GM19468 (cell line): ENCODE measurements around the gene BAG1.

Experiments used
- ATAC-seq: cut with Tn5 transposase; IDR thresholded peaks from one replicate; pipeline ENCODE4 v1.9.1; 2021; ENCODE audit warnings: mild to moderate bottlenecking, moderate library complexity, moderate number of reproducible peaks; ENCODE audit not compliant: unreplicated experiment; ENCODE audit errors: extremely low read depth

Gene BAG1

GRCh38 chr9:33285502-33285901, 21.0 kb upstream of the BAG1 start:
- no peak for ATAC-seq

GRCh38 chr9:33277484-33277883, 13.0 kb upstream of the BAG1 start:
- no peak for ATAC-seq

DNA sequence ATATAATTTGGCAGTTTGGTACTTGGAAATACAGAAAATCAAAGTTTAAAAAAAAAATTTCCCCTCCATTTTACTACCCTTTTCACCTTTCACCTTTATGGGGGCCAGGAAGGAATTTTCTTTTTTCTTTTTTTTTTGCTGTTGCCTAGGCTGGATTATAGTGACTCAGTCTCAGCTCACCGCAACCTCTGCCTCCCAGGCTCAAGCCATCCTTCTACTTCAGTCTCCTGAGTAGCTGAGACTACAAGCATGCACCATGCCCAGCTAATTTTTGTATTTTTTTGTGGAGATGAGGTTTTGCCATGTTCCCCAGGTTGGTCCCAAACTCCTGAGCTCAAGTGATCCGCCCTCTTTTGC, 9.4 kb upstream of the BAG1 start:
- ATAC-seq = no peak

DNA sequence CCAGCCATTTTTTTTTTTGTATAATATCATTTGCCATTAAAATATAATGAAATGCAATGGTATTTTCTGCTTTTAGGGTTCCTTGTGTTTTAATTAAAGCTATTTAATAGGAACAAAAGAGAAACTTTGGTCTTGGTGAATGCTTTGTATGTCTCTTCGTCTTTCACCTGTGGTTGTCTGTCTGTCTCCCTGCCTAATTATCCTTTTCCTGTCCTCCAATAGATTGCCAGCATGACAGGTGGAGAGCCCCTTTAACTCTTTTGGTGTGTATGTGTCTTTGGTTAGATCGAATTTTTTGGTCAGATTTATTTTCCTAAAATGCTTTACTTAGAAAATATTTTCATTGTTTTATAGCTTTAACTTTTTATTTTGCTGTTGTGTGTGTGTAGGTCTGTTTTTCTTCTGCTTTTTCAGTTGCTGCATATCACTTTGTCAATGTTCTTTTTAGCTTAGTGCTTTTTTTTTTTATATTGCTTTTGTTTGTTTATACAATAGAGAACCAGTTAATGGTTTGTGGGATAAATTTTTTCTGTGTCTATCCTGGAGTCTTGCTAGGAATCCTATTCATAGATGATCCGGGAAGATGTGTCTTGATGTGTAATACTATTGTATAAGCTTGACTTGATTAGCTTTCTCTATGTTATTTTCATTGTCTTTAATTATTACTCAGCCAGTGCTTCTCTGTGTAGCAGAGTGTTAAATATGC, 8.9 kb upstream of the BAG1 start:
- ATAC-seq = no peak

DNA sequence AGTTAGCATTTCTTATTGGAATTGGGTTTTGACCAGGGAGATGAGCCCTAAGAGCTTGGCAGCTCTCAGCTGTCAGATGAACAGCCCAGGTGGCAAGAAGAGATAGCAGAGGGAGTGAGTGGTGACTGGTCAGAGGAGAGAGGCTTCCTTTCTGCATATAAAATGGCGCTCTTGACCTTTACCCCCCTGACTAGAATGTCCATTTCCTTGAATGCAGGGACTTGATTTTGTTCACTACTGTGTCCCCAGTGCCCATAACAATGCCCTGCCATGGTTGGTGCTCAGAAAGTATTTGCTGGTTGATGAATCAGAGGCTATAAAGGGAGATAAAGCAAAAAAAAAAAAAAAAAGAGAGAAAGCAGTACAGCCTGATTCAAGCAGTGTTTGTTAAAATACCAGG, 7.6 kb upstream of the BAG1 start:
- no peak for ATAC-seq

- ATAC-seq = no peak
Measured at GRCh38 chr9:33270146-33270545, 5.6 kb upstream of the BAG1 start.

GRCh38 chr9:33267151-33267767, 2.8 kb upstream of the BAG1 start:
- no peak for ATAC-seq

DNA sequence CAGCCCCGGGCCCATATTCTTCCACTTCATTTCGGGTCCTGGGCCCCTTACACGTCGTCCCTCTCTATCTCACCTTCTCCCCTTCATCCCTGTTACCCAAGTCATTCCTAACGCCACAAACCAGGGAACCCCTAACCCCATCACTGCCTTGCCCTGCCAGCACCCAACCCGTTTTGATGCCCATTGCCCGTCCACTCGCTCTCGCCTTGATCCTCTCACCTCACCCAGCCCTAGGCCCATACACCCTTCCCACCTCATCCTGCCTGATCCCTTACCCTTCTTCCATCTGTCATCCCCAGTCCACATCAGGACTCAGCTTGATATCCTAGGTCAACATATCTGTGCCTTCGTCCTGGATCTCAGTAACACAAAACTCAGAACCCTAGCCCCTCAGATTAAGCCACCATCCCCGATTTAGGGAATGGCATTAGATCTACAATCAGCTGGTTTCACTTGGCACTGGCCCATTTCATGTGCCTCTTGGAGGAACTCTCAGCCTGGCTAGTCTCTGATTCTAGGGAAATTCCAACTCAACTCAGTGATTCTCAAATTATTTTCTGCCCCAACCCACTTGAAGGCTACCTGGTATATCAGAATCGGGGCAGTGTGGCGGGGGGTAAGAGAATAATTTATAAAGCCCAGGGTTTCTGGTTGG, 830 bp upstream of the BAG1 start:
- ATAC-seq = no peak

DNA sequence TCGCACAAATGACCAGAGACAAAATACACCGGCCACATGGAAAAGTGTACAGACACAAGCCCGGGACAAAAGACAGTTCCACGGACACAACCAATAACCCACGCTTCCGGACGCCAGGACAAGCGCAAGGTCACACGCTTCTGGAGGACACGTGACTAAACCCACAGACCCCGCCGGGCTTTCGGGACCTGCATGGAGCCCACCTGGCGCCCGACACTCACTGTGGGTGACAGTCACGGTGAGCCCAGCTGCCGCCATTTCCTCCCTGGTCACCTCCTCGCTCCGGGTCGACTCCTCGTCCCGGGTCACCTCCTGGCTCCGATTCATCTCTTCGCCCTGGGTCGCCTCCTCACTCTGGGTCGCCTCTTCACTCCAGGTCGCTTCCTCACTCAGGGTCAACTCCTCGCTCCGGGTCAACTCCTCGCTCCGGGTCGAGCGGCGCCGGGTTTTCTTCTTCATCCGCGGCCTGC, 470 bp downstream of the BAG1 start:
- no peak for ATAC-seq

DNA sequence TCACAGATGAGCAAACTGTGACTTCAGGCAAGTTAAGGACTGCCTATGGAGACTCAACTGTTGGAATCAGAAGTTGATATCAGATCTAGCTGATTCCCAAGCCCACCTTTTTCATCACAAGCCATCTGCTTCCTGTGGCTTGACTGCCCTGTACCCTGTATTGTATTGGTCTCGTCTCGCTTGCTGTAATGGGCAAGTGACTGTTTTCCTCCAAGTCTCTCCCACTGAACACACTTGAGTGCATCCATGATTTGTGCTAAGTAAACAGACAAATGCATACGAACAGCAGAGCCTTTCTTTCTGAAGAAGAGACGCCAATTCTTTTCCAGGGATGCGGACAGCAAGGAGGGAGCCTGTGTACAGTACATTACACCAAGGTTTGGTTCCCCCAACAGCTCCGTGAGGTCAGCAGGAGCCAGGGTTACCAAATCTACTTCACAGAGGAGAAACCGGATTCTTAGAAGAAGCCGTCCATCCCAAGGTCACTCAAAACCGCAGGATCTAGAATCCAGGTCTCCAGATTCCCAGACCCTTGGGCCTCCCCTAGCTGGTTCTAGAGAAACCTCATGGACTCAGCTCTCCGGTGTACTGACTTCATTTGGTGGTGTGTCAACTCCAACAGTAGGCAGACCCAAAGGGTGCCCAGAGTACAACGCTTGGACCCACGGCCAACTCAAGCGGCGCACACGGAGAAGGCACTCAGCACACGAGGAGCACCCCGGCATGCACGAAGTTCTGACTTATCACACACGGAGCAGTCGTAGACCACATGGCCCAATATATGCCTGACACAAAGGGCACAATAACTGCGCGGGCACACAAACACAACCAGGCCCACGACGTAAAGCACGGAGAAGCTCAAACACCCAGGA, 1.1 kb downstream of the BAG1 start:
- ATAC-seq = no peak

DNA sequence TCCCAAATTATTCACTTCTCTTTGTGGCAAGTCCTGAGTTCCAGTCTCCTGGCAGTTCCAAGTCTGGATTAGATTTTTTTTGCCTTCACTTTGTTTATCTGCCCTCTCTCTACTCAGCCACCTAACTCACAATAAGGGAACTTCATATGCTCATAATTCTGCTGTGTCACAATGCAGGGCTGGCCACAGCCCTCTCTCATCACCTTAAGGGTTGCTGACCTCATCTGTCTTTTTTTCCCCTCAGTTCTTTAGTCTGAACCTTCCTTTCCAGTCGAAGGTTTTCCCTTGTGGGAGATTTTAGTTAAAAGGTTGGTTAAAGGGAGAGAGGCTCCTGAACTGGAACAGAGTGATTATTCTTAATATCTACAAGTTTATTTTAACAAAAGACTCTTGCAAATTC, 4.1 kb downstream of the BAG1 start:
- no peak for ATAC-seq

GRCh38 chr9:33257276-33257675, 7.2 kb downstream of the BAG1 start:
- no peak for ATAC-seq

DNA sequence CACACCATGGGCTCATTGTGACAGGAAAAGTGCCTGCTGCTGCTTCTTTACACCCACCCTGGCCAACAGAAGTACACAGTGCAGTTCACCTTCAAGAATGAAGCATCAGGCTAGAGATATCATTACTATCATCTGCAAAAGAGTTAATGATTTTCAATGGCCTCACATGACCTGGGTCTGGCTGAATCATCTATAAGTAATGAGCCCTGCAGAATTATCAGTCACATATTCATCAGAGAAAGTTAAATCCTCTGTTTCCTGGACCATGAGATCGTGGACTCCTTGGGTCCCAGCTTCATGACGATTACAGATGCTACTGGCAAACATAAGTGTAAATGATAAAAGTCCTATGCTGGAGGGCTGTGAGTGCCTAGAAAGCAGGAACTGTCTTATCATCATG, 8.3 kb downstream of the BAG1 start:
- ATAC-seq = no peak

GRCh38 chr9:33255471-33255870, 9.0 kb downstream of the BAG1 start:
- ATAC-seq = no peak

GRCh38 chr9:33255014-33255413, 9.5 kb downstream of the BAG1 start:
- ATAC-seq = no peak

- ATAC-seq = no peak
Measured at GRCh38 chr9:33254211-33254610, 10.3 kb downstream of the BAG1 start.

GRCh38 chr9:33250458-33250995, 14.0 kb downstream of the BAG1 start:
- no peak for ATAC-seq

DNA sequence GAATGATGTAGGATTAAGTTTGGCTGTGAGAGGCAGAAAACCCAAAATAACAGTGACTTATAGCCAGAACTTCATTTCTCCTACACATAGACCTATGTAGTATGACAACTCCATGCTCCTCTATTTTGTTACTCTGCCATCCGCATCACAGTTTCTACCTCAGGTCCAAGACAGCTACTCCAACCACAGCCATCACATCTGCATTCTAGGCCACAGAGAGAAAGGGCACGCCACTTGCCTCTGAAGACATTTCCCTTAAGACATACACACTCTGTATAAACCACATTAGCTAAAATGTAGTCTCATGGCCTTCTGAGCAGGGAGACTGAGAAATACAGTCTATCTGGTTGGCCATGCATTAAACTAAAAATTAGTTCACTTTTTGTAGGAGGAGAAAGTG, 14.5 kb downstream of the BAG1 start:
- ATAC-seq = no peak

GRCh38 chr9:33249087-33249658, 15.3 kb downstream of the BAG1 start:
- ATAC-seq = no peak

GRCh38 chr9:33248606-33249005, 15.9 kb downstream of the BAG1 start:
- no peak for ATAC-seq
